HG03135 (cell line): ENCODE measurements around the gene NGEF.

ENCODE experiments used
- ATAC-seq: cut with Tn5 transposase; IDR thresholded peaks from one replicate; pipeline ENCODE4 v1.9.1; 2021; ENCODE audit warnings: mild to moderate bottlenecking, moderate library complexity; ENCODE audit not compliant: unreplicated experiment

The NGEF gene

DNA sequence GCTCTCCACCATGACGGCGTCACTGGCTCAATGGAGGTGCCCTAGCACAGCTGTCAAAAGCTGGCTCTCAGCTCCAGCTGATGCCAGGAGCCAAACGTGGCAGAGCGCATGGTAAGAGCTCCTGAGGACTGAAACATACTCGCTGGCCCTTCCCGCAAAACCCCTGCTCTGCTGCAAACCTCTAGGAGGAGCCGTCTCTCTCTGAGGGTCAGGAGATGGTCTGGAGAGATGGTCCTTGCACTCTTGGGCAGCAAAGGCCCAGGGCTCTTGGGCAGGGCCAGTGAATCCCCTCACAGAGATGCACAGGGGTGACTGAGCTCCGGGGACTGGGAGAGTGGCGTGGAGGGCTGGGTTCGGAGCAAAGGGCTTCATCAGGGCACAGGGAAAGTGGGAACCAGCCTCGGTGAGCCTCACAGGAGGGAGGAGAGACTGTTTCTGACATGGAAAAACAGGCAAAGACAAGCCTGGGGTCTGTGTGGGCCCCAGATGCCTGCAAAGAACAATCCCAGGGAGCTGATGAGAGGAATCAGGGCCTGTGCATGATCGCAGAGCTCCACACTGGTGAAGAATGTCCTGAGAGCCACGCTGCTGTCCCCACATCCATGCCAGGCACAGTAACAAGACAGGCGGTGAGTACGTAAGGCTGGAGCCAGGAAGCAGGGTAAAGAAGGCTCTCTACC is 125.7 kb downstream of the NGEF start:
- no peak for ATAC-seq

GRCh38 chr2:232886632-232887031 is 126.4 kb downstream of the NGEF start:
- ATAC-seq, result no peak

- no peak for ATAC-seq
Observed at GRCh38 chr2:232886176-232886575, 126.9 kb downstream of the NGEF start.

- ATAC-seq, result no peak
Observed at GRCh38 chr2:232885264-232885961, 127.6 kb downstream of the NGEF start.

- no peak for ATAC-seq
Observed at GRCh38 chr2:232884549-232885263, 128.3 kb downstream of the NGEF start.

GRCh38 chr2:232884001-232884421 is 129.0 kb downstream of the NGEF start:
- no peak for ATAC-seq

GRCh38 chr2:232883116-232883721 is 129.8 kb downstream of the NGEF start:
- no peak for ATAC-seq

- no peak for ATAC-seq
Observed at GRCh38 chr2:232882505-232883115, 130.4 kb downstream of the NGEF start.

- ATAC-seq, result no peak
Observed at GRCh38 chr2:232882085-232882484, 131.0 kb downstream of the NGEF start.

DNA sequence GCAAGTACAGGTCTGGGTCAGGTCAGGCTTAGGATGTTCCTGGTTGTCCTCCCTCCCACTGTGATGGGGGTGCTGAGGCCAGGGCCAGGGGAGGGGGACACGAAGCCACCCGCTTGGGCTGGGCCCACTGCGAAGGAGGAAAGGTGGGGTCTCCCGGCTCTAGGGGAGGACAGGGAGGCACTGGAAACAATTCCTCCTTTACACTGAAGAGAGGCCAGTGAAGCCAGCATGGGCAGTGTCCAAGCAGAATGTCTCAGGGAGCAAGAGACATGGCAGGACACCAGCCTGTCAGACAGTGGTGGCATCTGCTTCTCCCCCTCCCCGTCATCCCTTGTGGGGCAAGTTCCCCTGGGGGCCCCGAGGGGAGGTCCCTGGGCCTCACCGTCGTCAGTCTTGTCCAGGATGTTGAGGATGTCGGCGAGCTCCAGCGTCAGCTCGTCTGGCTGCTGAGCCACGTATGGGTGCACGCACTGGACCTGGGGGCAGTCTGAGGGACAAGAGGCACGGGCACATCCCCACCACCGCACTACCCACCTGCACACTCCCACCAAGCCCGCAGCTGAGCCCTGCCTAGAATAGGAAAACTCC is 132.2 kb downstream of the NGEF start:
- no peak for ATAC-seq

DNA sequence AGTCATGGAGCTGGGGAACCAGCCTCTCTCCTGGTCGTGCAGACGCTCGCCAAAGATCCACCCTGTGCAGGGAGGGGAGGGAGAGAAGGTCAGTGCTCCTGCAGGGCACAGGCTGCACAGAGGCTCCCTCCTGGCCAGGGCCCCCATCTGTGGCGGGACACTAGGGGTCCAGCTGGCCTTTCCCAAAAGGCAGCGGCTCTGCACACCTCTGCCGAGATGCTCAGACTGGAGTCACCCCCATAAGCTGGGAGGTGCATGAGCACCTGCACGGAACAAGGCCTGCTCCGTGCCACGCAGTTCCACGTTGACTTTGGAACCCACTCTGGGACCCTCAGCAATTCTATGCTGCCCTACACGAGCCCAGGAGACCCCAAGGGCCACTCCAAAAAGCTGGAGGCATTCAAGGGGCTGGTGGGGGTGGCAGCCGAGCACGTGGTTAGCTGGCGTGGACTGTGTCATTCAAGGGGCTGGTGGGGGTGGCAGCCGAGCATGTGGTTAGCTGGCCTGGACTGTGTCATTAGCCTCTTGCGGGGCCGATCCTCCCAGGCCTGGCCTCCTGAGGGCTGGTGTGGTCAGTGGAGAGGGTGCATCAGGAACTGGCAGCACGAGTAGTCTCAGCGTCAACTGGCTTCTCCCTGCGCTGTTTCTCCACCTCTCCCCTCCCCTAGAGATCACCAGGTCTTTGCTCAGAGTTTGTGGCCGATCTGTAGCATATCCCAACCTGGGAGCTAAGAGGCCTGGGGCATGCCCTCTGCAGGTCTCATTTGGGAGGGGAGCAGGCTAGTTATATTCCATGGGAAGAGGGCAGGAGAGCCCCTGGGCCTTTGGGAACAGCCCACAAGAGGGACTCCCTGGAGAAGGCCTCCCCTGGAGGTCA is 133.2 kb downstream of the NGEF start:
- no peak for ATAC-seq

GRCh38 chr2:232878855-232879617 is 134.0 kb downstream of the NGEF start:
- ATAC-seq, result no peak

DNA sequence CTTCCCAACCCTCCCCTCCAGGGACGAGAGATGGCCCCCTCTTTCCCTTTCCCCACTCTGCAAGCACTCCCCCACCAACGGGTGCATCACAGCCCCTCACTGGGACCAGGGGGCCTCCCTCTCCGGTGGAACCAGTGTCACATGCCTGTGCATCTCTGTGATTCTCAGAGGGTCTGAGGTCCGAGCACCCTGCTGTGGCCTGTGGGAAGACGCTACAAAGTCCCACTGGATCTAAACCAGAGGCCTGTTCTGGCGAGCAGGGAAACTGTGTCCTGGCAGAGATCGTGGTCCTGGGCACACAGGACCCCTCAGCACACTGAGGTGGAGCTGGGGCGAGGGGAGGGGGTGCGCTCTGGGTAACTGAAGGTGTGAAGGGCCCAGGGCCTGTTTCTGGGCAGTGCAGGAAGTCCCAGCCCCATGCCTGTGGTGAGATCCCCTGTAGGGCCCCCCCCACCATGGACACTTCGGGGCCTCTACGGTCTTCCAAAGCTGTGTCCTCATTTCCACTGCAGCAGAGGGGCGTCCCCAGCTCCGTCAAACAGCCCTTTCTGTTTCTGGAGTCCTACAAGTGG is 135.0 kb downstream of the NGEF start:
- no peak for ATAC-seq

- no peak for ATAC-seq
Observed at GRCh38 chr2:232876978-232877441, 136.0 kb downstream of the NGEF start.

- no peak for ATAC-seq
Observed at GRCh38 chr2:232876161-232876977, 136.7 kb downstream of the NGEF start.

DNA sequence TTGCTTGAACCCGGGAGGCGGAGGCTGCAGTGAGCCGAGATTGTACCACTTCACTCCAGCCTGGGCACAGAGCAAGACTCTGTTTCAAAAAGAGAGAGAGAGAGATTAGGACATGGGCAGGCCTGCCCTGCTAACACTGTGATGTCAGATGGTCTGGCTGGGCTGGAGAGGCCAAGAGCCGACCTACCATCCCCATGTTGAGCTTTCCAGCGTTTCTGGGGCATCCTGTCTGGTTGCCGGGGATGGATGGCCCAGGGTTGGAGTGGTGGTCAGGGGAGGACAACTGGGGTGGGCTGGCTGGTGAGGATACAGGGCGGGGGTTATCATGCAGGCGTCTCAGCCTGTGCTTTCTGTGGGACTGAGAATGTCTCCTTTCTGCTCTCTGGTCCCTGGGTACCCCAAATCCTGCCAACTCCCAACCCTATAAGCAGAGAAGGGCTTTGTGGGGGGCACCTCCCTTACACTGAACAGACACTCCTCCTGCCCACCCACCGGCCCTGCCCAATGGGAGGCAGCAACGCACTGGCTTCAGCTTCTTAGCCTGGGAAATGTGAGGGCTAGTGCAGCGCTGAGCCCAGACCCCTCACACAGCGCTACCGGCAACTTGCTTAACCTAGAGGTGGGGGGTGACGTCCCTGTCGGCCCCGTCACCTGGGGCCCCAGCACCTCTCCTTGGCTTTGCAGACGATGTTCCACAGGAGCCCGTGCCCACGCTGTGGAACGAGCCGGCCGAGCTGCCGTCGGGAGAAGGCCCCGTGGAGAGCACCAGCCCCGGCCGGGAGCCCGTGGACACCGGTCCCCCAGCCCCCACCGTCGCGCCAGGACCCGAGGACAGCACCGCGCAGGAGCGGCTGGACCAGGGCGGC is 137.6 kb downstream of the NGEF start:
- no peak for ATAC-seq
